Loucy (cell line): ENCODE results near the gene PI16.

Source experiments
- H2AFZ ChIP-seq: fragments of 200-600 bp; sonication (generic); 2 replicates; pipeline ENCODE4 v1.6.0; 2016; ENCODE audit warnings: antibody characterized with exemption, mild to moderate bottlenecking, low read length, moderate library complexity
- H3F3A ChIP-seq: fragments of 200-600 bp; 2 replicates; pipeline ENCODE4 v1.6.0; 2016; ENCODE audit warnings: antibody characterized with exemption, low read depth, mild to moderate bottlenecking
- H3K27me3 ChIP-seq: fragments of 200-600 bp; sonication (generic); 2 replicates; pipeline ENCODE4 v1.6.1; 2014; ENCODE audit warnings: low read length, mild to moderate bottlenecking; ENCODE audit not compliant: insufficient read depth, poor library complexity, severe bottlenecking
- H3K36me3 ChIP-seq: fragments of 200-600 bp; sonication (generic); 2 replicates; pipeline ENCODE4 v1.6.1; 2016; ENCODE audit warnings: low read length; ENCODE audit not compliant: insufficient read depth
- H3K4me1 ChIP-seq: fragments of 200-600 bp; sonication (generic); 2 replicates; pipeline ENCODE4 v1.5.1; 2014; ENCODE audit warnings: low read length, mild to moderate bottlenecking; ENCODE audit not compliant: insufficient read depth, poor library complexity, severe bottlenecking
- H3K4me2 ChIP-seq: fragments of 200-600 bp; sonication (generic); 2 replicates; pipeline ENCODE4 v1.6.0; 2014; ENCODE audit warnings: antibody characterized with exemption, low read length, low read depth, mild to moderate bottlenecking; ENCODE audit not compliant: poor library complexity, severe bottlenecking
- H3K4me3 ChIP-seq: fragments of 200-600 bp; sonication (generic); 2 replicates; pipeline ENCODE4 v1.5.1; 2014; ENCODE audit warnings: low read length, mild to moderate bottlenecking, mixed read lengths; ENCODE audit not compliant: poor library complexity, severe bottlenecking
- H3K79me2 ChIP-seq: fragments of 200-600 bp; sonication (generic); 2 replicates; pipeline ENCODE4 v1.6.1; 2014; ENCODE audit warnings: low read length; ENCODE audit not compliant: insufficient read depth
- H3K9ac ChIP-seq: fragments of 200-600 bp; sonication (generic); 2 replicates; pipeline ENCODE4 v1.6.0; 2014; ENCODE audit warnings: mild to moderate bottlenecking, low read depth, low read length, moderate library complexity; ENCODE audit not compliant: poor library complexity, severe bottlenecking
- H3K9me2 ChIP-seq: fragments of 200-600 bp; sonication (generic); replicated peaks from 2 replicates; pipeline ENCODE4 v1.6.1; 2016; ENCODE audit warnings: low read depth, low read length, mixed read lengths
- H3K9me3 ChIP-seq: fragments of 200-600 bp; sonication (generic); 2 replicates; pipeline ENCODE4 v1.6.1; 2014; ENCODE audit warnings: mild to moderate bottlenecking, antibody characterized with exemption, low read length, low read depth; ENCODE audit not compliant: insufficient read depth
- H4K20me1 ChIP-seq: fragments of 200-600 bp; sonication (generic); 2 replicates; pipeline ENCODE4 v1.6.0; 2014; ENCODE audit warnings: antibody characterized with exemption, low read length, mild to moderate bottlenecking; ENCODE audit not compliant: insufficient read depth, poor library complexity, severe bottlenecking
- CTCF ChIP-seq: fragments of 200-600 bp; sonication (generic); conservative IDR thresholded peaks from 2 replicates; pipeline ENCODE4 v1.5.1; 2014; ENCODE audit warnings: mild to moderate bottlenecking, antibody characterized with exemption, low read length
- EZH2phosphoT487 ChIP-seq: fragments of 200-600 bp; IDR thresholded peaks from 2 replicates; pipeline ENCODE4 v1.6.1; 2018; ENCODE audit warnings: antibody characterized with exemption, mild to moderate bottlenecking, moderate library complexity, borderline replicate concordance

Gene PI16

GRCh38 chr6:36964349-36964748 is 9.8 kb downstream of the PI16 start:
- no peaks in the 10 kb centered on the region for H3K79me2 ChIP-seq
- no peaks in the 10 kb centered on the region for H3K9me2 ChIP-seq
- peak overlapping the region; percentile 38 for H3K4me2 ChIP-seq
- peaks cover 27% of the 10 kb centered on the region for H3K36me3 ChIP-seq
- H3K4me3 ChIP-seq: no peak overlapping the region
- TF ChIP-seq EZH2phosphoT487 (no peak), CTCF (no peak)
- no peaks in the 10 kb centered on the region for H3K9me3 ChIP-seq
- H3K4me1 ChIP-seq: peaks cover 38% of the 10 kb centered on the region
- no peak overlapping the region for H2AFZ ChIP-seq
- no peaks in the 10 kb centered on the region for H3K27me3 ChIP-seq
- H3K9ac ChIP-seq: peak overlapping the region; percentile 23
- H3F3A ChIP-seq: no peaks in the 10 kb centered on the region
- no peaks in the 10 kb centered on the region for H4K20me1 ChIP-seq

- H3K9ac ChIP-seq: peak overlapping the region; percentile 23
Observed at GRCh38 chr6:36964908-36965307, 10.4 kb downstream of the PI16 start.

GRCh38 chr6:36967301-36967700 is 12.8 kb downstream of the PI16 start:
- no peaks in the 10 kb centered on the region for H4K20me1 ChIP-seq
- H3K4me2 ChIP-seq: no peak overlapping the region
- H3K36me3 ChIP-seq: peaks cover 56% of the 10 kb centered on the region

More at GRCh38 chr6:36964908-36965307, 10.4 kb downstream of the PI16 start:
- no peaks in the 10 kb centered on the region for H3K27me3 ChIP-seq
- no peak overlapping the region for H3K4me3 ChIP-seq
- H3K9me3 ChIP-seq: no peaks in the 10 kb centered on the region
- H3K4me2 ChIP-seq: peak overlapping the region; percentile 38
- no peak overlapping the region for H2AFZ ChIP-seq
- TF ChIP-seq CTCF (no peak), EZH2phosphoT487 (no peak)
- H3K79me2 ChIP-seq: no peaks in the 10 kb centered on the region
- no peaks in the 10 kb centered on the region for H3K9me2 ChIP-seq
- H3F3A ChIP-seq: no peaks in the 10 kb centered on the region
- peaks cover 32% of the 10 kb centered on the region for H3K36me3 ChIP-seq
- H3K4me1 ChIP-seq: peaks cover 36% of the 10 kb centered on the region
- H4K20me1 ChIP-seq: no peaks in the 10 kb centered on the region

More at GRCh38 chr6:36967301-36967700, 12.8 kb downstream of the PI16 start:
- H3K79me2 ChIP-seq: no peaks in the 10 kb centered on the region
- H3K4me1 ChIP-seq: peaks cover 25% of the 10 kb centered on the region
- H2AFZ ChIP-seq: no peak overlapping the region
- H3K9me2 ChIP-seq: no peaks in the 10 kb centered on the region
- no peaks in the 10 kb centered on the region for H3F3A ChIP-seq
- H3K9ac ChIP-seq: no peak overlapping the region
- no peak overlapping the region for H3K4me3 ChIP-seq
- no peaks in the 10 kb centered on the region for H3K27me3 ChIP-seq
- no peak for TF ChIP-seq CTCF
- no peak for TF ChIP-seq EZH2phosphoT487
- no peaks in the 10 kb centered on the region for H3K9me3 ChIP-seq
